ENCODE data around the gene FOXD2.

The FOXD2 gene

GRCh38 chr1:47474278-47475193 lies 36.7 kb downstream of the FOXD2 start:
- no peaks in the 10 kb centered on the region for H3K36me3 ChIP-seq (ENCODE audit: control insufficient read depth in 1 of 2, insufficient read depth in 2 of 2, low read depth in 1 of 2, low read length in 2 of 2)
- WGBS: 43% methylated on average over 8 of the region's 9 CpGs

GRCh38 chr1:47477595-47478080 lies 39.8 kb downstream of the FOXD2 start:
- Histone ChIP-seq H3K9me3 (ENCODE audit: control insufficient read depth, low read length) (no peaks in the 10 kb centered on the region), H3K36me3 (ENCODE audit: control insufficient read depth in 1 of 2, insufficient read depth in 2 of 2, low read depth in 1 of 2, low read length in 2 of 2) (no peaks in the 10 kb centered on the region), H4K8ac (ENCODE audit: low read length) (no peak overlapping the region), H3K79me1 (replicated peaks; ENCODE audit: low read length, poor library complexity, severe bottlenecking) (no peaks in the 10 kb centered on the region), H3K27me3 (ENCODE audit: control insufficient read depth in 1 of 2, insufficient read depth in 1 of 2, low read length in 2 of 2) (peaks cover 21 to 66% of the 10 kb centered on the region in 2 experiments), H3K27ac (ENCODE audit: low read length, poor library complexity, severe bottlenecking) (no peak overlapping the region), H2BK12ac (ENCODE audit: low read length in 2 of 2) (no peak overlapping the region), H2BK120ac (ENCODE audit: low read depth, low read length) (no peak overlapping the region), H4K91ac (ENCODE audit: low read length) (no peak overlapping the region), H3K4ac (ENCODE audit: low read depth in 1 of 2, low read length in 2 of 2) (no peak overlapping the region), H2BK15ac (ENCODE audit: low read depth, poor library complexity, severe bottlenecking) (no peak overlapping the region), H3K4me2 (ENCODE audit: low read length, poor library complexity, severe bottlenecking) (no peak overlapping the region), H3K4me3 (ENCODE audit: insufficient read depth in 1 of 2, low read depth in 1 of 2, low read length in 2 of 2) (no peak overlapping the region), H3K18ac (ENCODE audit: low read depth in 1 of 2, low read length in 2 of 2) (no peak overlapping the region), H2AK5ac (ENCODE audit: low read length, severe bottlenecking) (no peak overlapping the region), H3K14ac (ENCODE audit: low read length in 2 of 2) (no peak overlapping the region), H3K9ac (ENCODE audit: low read length) (no peak overlapping the region), H3K23ac (ENCODE audit: low read length in 2 of 2) (no peak overlapping the region), H2BK5ac (ENCODE audit: low read depth, low read length, poor library complexity, severe bottlenecking) (no peak overlapping the region), H2AFZ (ENCODE audit: low read depth, low read length) (no peak overlapping the region), H3K4me1 (ENCODE audit: control insufficient read depth, insufficient read depth, low read depth, low read length) (no peaks in the 10 kb centered on the region)
- WGBS: 89% methylated on average over 2 of the region's 3 CpGs
- DNase-seq: no peak

More at GRCh38 chr1:47474278-47475193, 36.7 kb downstream of the FOXD2 start:
- H3K9me3 ChIP-seq (ENCODE audit: control insufficient read depth, low read length): no peaks in the 10 kb centered on the region
- H3K18ac ChIP-seq (ENCODE audit: low read depth in 1 of 2, low read length in 2 of 2): no peak overlapping the region
- H3K4me2 ChIP-seq (ENCODE audit: low read length, poor library complexity, severe bottlenecking): no peak overlapping the region
- H2AK5ac ChIP-seq (ENCODE audit: low read length, severe bottlenecking): no peak overlapping the region
- H2AFZ ChIP-seq (ENCODE audit: low read depth, low read length): no peak overlapping the region
- H3K27ac ChIP-seq (ENCODE audit: low read length, poor library complexity, severe bottlenecking): no peak overlapping the region
- no peak overlapping the region for H3K4ac ChIP-seq (ENCODE audit: low read depth in 1 of 2, low read length in 2 of 2)
- no peaks in the 10 kb centered on the region for H3K79me1 ChIP-seq (replicated peaks; ENCODE audit: low read length, poor library complexity, severe bottlenecking)
- H3K14ac ChIP-seq (ENCODE audit: low read length in 2 of 2): no peak overlapping the region
- H3K27me3 ChIP-seq (ENCODE audit: control insufficient read depth in 1 of 2, insufficient read depth in 1 of 2, low read length in 2 of 2): peaks cover 19 to 62% of the 10 kb centered on the region in 2 experiments
- no peaks in the 10 kb centered on the region for H3K4me1 ChIP-seq (ENCODE audit: control insufficient read depth, insufficient read depth, low read depth, low read length)
- H2BK120ac ChIP-seq (ENCODE audit: low read depth, low read length): no peak overlapping the region
- H4K91ac ChIP-seq (ENCODE audit: low read length): no peak overlapping the region
- no peak for DNase-seq
- no peak overlapping the region for H2BK15ac ChIP-seq (ENCODE audit: low read depth, poor library complexity, severe bottlenecking)
- no peak overlapping the region for H2BK12ac ChIP-seq (ENCODE audit: low read length in 2 of 2)
- H3K23ac ChIP-seq (ENCODE audit: low read length in 2 of 2): no peak overlapping the region
- no peak overlapping the region for H3K4me3 ChIP-seq (ENCODE audit: insufficient read depth in 1 of 2, low read depth in 1 of 2, low read length in 2 of 2)
- no peak overlapping the region for H2BK5ac ChIP-seq (ENCODE audit: low read depth, low read length, poor library complexity, severe bottlenecking)
- no peak overlapping the region for H3K9ac ChIP-seq (ENCODE audit: low read length)
- H4K8ac ChIP-seq (ENCODE audit: low read length): no peak overlapping the region

- Histone ChIP-seq H3K79me1 (replicated peaks; ENCODE audit: low read length, poor library complexity, severe bottlenecking) (no peaks in the 10 kb centered on the region), H2AK5ac (ENCODE audit: low read length, severe bottlenecking) (no peak overlapping the region), H3K36me3 (ENCODE audit: control insufficient read depth in 1 of 2, insufficient read depth in 2 of 2, low read depth in 1 of 2, low read length in 2 of 2) (no peaks in the 10 kb centered on the region), H3K9me3 (ENCODE audit: control insufficient read depth, low read length) (no peaks in the 10 kb centered on the region), H3K27ac (ENCODE audit: low read length, poor library complexity, severe bottlenecking) (no peak overlapping the region), H3K4me2 (ENCODE audit: low read length, poor library complexity, severe bottlenecking) (no peak overlapping the region), H2BK12ac (ENCODE audit: low read length in 2 of 2) (no peak overlapping the region), H3K4ac (ENCODE audit: low read depth in 1 of 2, low read length in 2 of 2) (no peak overlapping the region), H2BK120ac (ENCODE audit: low read depth, low read length) (no peak overlapping the region), H2BK15ac (ENCODE audit: low read depth, poor library complexity, severe bottlenecking) (no peak overlapping the region), H3K9ac (ENCODE audit: low read length) (no peak overlapping the region), H3K23ac (ENCODE audit: low read length in 2 of 2) (no peak overlapping the region), H3K27me3 (ENCODE audit: control insufficient read depth in 1 of 2, insufficient read depth in 1 of 2, low read length in 2 of 2) (peaks cover 21 to 61% of the 10 kb centered on the region in 2 experiments), H3K14ac (ENCODE audit: low read length in 2 of 2) (no peak overlapping the region), H4K8ac (ENCODE audit: low read length) (no peak overlapping the region), H3K4me3 (ENCODE audit: insufficient read depth in 1 of 2, low read depth in 1 of 2, low read length in 2 of 2) (no peak overlapping the region), H3K18ac (ENCODE audit: low read depth in 1 of 2, low read length in 2 of 2) (no peak overlapping the region), H3K4me1 (ENCODE audit: control insufficient read depth, insufficient read depth, low read depth, low read length) (no peaks in the 10 kb centered on the region), H2BK5ac (ENCODE audit: low read depth, low read length, poor library complexity, severe bottlenecking) (no peak overlapping the region), H4K91ac (ENCODE audit: low read length) (no peak overlapping the region), H2AFZ (ENCODE audit: low read depth, low read length) (no peak overlapping the region)
- no peak for DNase-seq
- WGBS: 82% methylated on average over 9 of the region's 9 CpGs
Observed at GRCh38 chr1:47478090-47478489, 40.2 kb downstream of the FOXD2 start.

GRCh38 chr1:47479664-47480063 lies 41.8 kb downstream of the FOXD2 start:
- H3K9ac ChIP-seq (ENCODE audit: low read length): no peak overlapping the region
- no peak overlapping the region for H3K27ac ChIP-seq (ENCODE audit: low read length, poor library complexity, severe bottlenecking)
- H3K14ac ChIP-seq (ENCODE audit: low read length in 2 of 2): no peak overlapping the region
- no peak overlapping the region for H2AFZ ChIP-seq (ENCODE audit: low read depth, low read length)
- H3K79me1 ChIP-seq (replicated peaks; ENCODE audit: low read length, poor library complexity, severe bottlenecking): no peaks in the 10 kb centered on the region
- no peak overlapping the region for H3K4me2 ChIP-seq (ENCODE audit: low read length, poor library complexity, severe bottlenecking)
- WGBS: 85% methylated on average over 6 of the region's 6 CpGs
- no peak overlapping the region for H3K18ac ChIP-seq (ENCODE audit: low read depth in 1 of 2, low read length in 2 of 2)
- no peak overlapping the region for H3K23ac ChIP-seq (ENCODE audit: low read length in 2 of 2)
- H3K4me3 ChIP-seq (ENCODE audit: insufficient read depth in 1 of 2, low read depth in 1 of 2, low read length in 2 of 2): no peak overlapping the region
- H2AK5ac ChIP-seq (ENCODE audit: low read length, severe bottlenecking): no peak overlapping the region
- no peak overlapping the region for H3K4ac ChIP-seq (ENCODE audit: low read depth in 1 of 2, low read length in 2 of 2)
- H4K8ac ChIP-seq (ENCODE audit: low read length): no peak overlapping the region
- H3K36me3 ChIP-seq (ENCODE audit: control insufficient read depth in 1 of 2, insufficient read depth in 2 of 2, low read depth in 1 of 2, low read length in 2 of 2): no peaks in the 10 kb centered on the region
- no peaks in the 10 kb centered on the region for H3K9me3 ChIP-seq (ENCODE audit: control insufficient read depth, low read length)
- H4K91ac ChIP-seq (ENCODE audit: low read length): no peak overlapping the region
- no peak overlapping the region for H2BK12ac ChIP-seq (ENCODE audit: low read length in 2 of 2)
- H2BK15ac ChIP-seq (ENCODE audit: low read depth, poor library complexity, severe bottlenecking): no peak overlapping the region
- H3K27me3 ChIP-seq (ENCODE audit: control insufficient read depth in 1 of 2, insufficient read depth in 1 of 2, low read length in 2 of 2): peaks cover 25 to 59% of the 10 kb centered on the region in 2 experiments
- H2BK5ac ChIP-seq (ENCODE audit: low read depth, low read length, poor library complexity, severe bottlenecking): no peak overlapping the region
- H2BK120ac ChIP-seq (ENCODE audit: low read depth, low read length): no peak overlapping the region
- DNase-seq: no peak
- no peaks in the 10 kb centered on the region for H3K4me1 ChIP-seq (ENCODE audit: control insufficient read depth, insufficient read depth, low read depth, low read length)
